NK-92 (cell line): ENCODE measurements around the gene TSPAN9.

ENCODE experiments used
- DNase-seq: peaks from one replicate; lab custom pipeline; 2025; ENCODE audit not compliant: unreplicated experiment; lab: John Stamatoyannopoulos, UW

The TSPAN9 gene

DNA sequence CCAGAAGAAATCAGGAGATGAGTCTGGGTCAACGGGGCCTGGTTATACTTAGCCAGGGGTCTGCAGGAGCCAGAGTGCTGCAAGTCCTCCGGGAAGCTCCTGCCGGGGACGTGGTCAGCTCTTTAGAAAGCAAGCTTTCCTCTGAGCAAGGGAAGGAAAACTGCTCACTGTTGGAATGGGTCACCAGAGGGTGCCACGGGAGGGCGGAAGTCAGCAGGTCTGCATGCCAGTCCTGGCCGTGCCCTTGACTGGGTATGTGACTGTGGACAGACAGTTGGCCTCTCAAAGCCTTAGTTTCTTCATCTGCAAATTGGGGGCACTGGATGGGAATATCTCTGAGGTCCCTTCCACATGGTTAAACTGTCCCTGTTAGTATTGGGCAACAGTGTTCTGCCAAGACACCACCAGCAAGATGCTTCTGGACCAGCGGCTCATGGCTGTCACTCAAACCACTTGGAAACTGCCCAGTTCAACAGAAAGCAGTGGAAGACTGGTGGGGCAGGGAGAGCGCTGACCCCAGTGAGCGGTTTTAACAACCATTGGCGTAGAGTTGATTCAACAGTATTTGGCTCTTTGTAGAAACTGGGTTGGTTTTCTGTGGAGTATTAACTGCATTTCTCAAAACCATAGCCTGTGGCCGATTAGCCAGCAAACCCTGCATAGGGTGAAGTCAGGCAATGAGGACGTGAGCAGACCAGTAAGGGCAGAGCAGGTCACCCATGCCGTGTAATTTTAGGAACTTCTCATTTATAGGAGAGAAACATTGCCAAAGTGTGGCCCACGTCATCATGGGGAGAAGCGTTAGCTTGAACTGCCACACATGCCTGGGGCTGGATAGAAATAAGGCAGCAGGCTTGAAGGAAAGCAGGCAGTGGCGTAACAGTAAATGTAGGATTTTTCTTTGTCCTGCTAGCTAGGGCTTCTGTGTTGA, 249.9 kb downstream of the TSPAN9 start:
- no peak for DNase-seq

DNA sequence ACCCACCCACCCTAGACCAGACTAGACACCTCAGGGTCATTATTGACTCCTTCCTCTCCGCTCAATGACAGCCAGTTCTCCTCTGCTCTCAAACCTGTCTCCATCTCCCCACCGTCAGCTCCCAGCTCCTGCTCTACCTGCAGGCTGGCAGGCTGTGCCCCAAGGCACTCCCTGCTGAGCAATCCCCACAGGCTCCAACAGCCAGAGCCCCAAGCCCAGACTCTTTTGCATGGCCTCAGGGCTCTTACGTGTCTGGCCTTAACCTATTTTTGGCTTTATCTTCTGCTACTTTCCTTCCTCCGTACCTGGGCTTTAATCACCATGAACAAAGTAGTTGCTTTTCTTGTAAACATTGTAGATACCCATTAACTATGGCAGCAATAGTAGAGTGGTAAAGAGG, 250.9 kb downstream of the TSPAN9 start:
- DNase-seq: no peak

DNA sequence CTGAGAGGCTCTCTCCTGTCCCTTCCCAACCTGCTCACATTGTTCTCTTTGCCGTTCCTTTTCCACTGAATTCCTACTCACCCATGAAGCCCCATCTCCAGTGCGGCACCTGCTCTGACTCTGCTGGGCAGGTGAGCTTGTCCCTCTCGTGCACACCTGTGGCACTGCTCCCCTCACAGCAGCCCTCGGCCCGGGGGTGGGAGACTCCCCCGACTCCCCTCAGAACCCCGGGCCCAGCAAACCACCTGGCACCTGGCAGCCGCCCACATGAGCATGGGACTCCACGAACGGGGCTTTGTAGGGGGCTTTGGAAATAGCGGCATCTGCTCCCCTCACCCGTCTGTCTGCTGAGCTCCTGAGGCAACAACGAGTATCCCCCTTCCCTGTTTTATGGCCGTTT, 251.4 kb downstream of the TSPAN9 start:
- no peak for DNase-seq

DNA sequence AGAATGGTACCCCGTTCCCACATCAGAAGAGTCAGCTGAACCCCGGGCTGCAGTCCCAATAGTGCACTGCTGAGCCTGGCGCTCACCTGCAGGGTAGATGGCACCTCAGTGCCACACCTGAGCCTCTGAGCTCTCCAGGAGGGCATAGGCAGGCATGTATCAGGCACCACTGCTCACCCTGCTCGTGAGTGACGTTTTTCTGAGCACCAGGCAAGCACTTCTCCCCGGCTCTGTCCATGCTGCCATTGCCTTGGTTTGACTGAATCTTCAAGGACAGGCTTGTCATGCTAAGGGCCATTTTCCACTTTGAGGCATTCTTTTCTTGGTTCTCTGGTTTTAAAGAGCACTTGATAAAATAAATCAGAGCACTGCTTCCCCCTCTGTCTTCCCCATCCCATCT, 252.2 kb downstream of the TSPAN9 start:
- DNase-seq: no peak

DNA sequence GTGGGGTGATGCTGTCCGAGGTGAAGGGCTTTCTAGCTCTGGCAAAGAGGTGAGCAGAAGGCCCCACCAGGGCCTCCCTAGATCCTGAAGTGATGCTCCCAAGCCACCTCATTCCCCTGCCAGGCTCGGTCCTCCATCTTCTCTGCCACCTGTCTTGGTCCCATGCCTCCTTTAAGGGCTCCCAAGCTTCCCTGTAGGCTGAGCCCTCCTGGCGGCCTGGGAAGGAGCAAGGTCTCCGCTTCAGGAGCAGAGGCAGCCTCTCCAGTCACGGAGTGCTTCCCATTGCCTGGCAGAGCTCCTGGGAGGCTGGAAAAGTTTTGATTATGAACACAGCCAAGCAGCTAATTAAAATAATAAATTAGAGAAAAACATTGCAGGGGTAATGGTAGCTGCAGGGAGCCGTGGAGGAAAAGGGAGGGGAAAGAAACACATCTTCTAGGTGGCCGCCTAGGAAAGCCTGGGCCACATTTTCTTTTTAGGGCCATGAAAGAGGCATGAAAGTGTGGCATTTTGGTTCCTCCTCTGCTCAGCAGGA, 253.9 kb downstream of the TSPAN9 start:
- no peak for DNase-seq

DNA sequence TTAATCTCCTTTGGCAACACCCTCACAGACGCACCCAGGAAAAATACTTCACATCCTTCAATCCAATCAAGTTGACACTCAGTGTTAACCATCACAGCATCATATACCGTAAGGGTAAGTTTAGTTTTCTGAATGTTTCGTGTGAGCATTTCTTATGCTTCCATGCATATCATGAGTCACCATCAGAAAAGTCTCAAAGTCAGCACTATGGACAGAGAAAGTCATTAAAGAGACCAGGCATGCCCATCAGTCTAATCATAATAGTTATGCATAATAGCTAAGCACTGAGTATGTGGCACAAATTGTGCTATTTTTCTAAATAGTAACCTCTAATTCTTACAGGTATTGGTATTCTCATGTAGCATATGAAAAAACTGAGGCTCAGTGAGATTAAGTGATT, 255.0 kb downstream of the TSPAN9 start:
- DNase-seq: no peak

DNA sequence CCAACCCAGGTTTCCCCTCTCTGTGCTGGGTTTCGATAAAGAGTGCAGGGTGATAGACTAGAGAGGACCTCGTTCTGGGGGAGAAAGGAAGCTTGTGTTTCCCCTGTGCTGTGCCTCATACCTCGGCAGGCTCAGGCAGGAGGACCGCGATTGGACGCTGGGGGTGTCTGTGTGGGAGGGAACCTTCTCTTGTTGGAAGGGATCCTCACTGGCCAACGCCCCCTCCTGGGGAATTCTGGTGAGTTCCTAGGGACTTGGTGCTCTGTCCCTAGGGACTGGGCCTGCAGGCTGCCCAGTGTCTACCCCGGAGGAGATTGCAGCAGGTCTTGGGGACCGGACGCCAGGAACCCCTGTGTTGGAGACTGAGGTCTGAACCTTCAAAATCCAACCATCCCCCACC, 256.4 kb downstream of the TSPAN9 start:
- no peak for DNase-seq

DNA sequence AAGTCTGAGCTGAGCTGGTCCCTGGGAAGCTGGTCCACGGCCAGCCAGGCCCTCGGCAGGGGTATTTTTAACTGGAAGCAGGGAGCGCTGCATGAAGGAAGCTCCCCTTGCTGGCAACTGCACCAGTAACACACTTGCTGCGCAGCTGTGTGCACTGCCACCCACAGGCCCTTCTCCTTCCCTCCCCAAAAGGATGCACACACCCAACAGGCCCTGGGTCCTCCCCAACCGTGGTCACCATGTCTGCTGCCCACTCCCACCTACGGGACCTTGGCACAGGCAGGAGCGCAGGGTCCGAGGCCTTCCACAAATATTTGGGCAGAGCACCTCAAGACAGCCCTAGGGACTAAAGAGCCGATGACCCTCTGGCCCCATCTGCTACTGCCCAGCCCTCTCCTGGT, 256.8 kb downstream of the TSPAN9 start:
- no peak for DNase-seq

DNA sequence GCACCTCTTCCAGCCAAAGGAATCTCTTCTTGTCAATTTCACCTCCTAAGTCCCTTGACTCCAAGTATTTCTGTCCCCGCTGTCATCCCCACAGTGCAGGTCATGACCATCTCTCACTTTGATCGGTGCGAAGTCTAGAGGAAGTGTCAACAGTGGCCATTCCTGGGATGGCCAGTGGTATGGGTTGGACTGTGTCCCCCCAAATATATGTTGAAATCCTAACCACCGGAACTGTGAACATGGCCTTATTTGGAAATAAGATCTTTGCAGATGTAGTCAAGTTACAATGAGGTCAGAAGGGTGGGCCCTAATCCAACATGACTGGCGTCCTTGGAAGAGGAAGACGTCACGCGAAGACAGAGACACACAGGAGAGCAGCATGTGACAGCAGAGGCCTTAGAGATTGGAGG, 257.9 kb downstream of the TSPAN9 start:
- DNase-seq: no peak
